Hematopoietic multipotent progenitor cell treated with erythropoietin and hydrocortisone succinate and interleukin-3 and kit ligand, for 17 days (in vitro differentiated cells): ENCODE results near the gene CCNQ.

Experiments used
- DNase-seq: peaks from one replicate; pipeline ENCODE4 v3.0.0-alpha.2; 2015; ENCODE audit warnings: low spot score

The CCNQ gene

GRCh38 chrX:153637121-153638040 lies 38.4 kb upstream of the CCNQ start:
- no peak for DNase-seq

- no peak for DNase-seq
These were observed 37.8 kb upstream of the CCNQ start for GRCh38 chrX:153636716-153637115.

GRCh38 chrX:153635788-153636668 lies 37.1 kb upstream of the CCNQ start:
- DNase-seq, result no peak

- DNase-seq, result no peak
These were observed 36.4 kb upstream of the CCNQ start for GRCh38 chrX:153635388-153635787.

- no peak for DNase-seq
These were observed 35.9 kb upstream of the CCNQ start for GRCh38 chrX:153634832-153635231.

- no peak for DNase-seq
These were observed 35.3 kb upstream of the CCNQ start for GRCh38 chrX:153634236-153634635.

- no peak for DNase-seq
These were observed 34.8 kb upstream of the CCNQ start for GRCh38 chrX:153633607-153634180.

GRCh38 chrX:153633048-153633447 lies 34.1 kb upstream of the CCNQ start:
- DNase-seq, result no peak

- no peak for DNase-seq
These were observed 33.6 kb upstream of the CCNQ start for GRCh38 chrX:153632595-153632946.

GRCh38 chrX:153631907-153632594 lies 33.1 kb upstream of the CCNQ start:
- DNase-seq, result no peak

GRCh38 chrX:153631346-153631745 lies 32.4 kb upstream of the CCNQ start:
- DNase-seq, result no peak

- no peak for DNase-seq
These were observed 29.7 kb upstream of the CCNQ start for GRCh38 chrX:153628665-153629064.

GRCh38 chrX:153628129-153628528 lies 29.2 kb upstream of the CCNQ start:
- no peak for DNase-seq

- no peak for DNase-seq
These were observed 28.8 kb upstream of the CCNQ start for GRCh38 chrX:153627675-153628111.

GRCh38 chrX:153626863-153627674 lies 28.1 kb upstream of the CCNQ start:
- DNase-seq, result no peak

- no peak for DNase-seq
These were observed 27.2 kb upstream of the CCNQ start for GRCh38 chrX:153626025-153626633.

- no peak for DNase-seq
These were observed 26.5 kb upstream of the CCNQ start for GRCh38 chrX:153625271-153626024.

GRCh38 chrX:153624196-153625091 lies 25.5 kb upstream of the CCNQ start:
- DNase-seq, result no peak
